Upper lobe of left lung (tissue), 4 donors: ENCODE results near the gene RPL10.

ENCODE experiments used
- EP300 ChIP-seq, 4 donors: sonication (generic); formaldehyde crosslinking; IDR thresholded peaks; one replicate each; pipeline ENCODE4 v1.5.1; 2017; ENCODE audit warnings: antibody characterized with exemption in 4 of 4, control low read depth in 2 of 4
- POLR2A ChIP-seq, 4 donors: fragments of 450-650 bp; IDR thresholded peaks; one replicate each; pipeline ENCODE4 v1.5.1; 2016 to 2017; ENCODE audit warnings: antibody characterized with exemption in 4 of 4, mild to moderate bottlenecking in 2 of 4
- TF ChIP-seq, protein P1 (sequence below), 6 experiments: fragments of 450-650 bp in 4 of 6; fragments of 200-600 bp in 2 of 6; sonication (generic) in 2 of 6; IDR thresholded peaks; one replicate each; pipeline ENCODE4 v1.5.1; 2016 to 2019; ENCODE audit warnings: antibody characterized with exemption in 6 of 6

DNA sequence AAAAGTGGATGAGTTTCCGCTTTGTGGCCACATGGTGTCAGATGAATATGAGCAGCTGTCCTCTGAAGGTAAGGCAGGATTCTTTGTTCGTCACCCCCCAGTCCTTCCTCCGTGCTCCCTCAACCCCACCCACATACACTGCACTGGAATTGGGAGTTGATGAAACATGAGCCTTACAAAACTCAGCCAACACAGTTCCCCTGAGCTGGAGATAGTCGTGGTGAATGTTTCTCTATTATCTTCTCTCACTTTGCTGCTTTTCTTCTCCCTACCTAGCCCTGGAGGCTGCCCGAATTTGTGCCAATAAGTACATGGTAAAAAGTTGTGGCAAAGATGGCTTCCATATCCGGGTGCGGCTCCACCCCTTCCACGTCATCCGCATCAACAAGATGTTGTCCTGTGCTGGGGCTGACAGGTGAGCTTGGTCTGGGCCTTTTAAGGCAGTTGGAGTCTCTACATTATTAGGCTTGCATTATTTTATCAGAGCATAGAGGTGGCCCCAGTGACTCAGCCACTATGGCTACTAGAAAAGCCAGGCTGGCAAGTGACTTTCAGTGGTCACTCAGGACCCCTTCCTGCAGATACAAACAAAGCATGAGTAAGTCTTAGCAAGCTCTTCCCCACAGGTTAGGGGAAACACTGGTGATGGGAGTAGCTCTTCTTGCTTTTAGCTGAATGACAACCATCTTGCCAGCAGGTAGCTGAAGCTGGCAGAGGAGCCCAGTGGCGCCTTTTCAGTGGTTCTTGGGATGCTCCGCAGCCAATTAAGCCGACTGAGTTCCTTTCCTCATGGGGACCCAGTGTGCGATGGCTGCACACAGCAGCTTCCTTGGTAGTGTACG is 1.6 kb downstream of the RPL10 start:
- TF ChIP-seq, protein P1, sequence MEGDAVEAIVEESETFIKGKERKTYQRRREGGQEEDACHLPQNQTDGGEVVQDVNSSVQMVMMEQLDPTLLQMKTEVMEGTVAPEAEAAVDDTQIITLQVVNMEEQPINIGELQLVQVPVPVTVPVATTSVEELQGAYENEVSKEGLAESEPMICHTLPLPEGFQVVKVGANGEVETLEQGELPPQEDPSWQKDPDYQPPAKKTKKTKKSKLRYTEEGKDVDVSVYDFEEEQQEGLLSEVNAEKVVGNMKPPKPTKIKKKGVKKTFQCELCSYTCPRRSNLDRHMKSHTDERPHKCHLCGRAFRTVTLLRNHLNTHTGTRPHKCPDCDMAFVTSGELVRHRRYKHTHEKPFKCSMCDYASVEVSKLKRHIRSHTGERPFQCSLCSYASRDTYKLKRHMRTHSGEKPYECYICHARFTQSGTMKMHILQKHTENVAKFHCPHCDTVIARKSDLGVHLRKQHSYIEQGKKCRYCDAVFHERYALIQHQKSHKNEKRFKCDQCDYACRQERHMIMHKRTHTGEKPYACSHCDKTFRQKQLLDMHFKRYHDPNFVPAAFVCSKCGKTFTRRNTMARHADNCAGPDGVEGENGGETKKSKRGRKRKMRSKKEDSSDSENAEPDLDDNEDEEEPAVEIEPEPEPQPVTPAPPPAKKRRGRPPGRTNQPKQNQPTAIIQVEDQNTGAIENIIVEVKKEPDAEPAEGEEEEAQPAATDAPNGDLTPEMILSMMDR (IDR thresholded peaks at IDR 0.05), result no peak
- no peak for TF ChIP-seq EP300 (IDR thresholded peaks at IDR 0.05)
- no peak for TF ChIP-seq POLR2A (IDR thresholded peaks at IDR 0.05)
